Breast epithelium (tissue), 4 donors: ENCODE data around the gene PKDCC. TPM values are rescaled to one million over a fixed set of nuclear protein-coding genes. Genes with fewer than 3 reads are reported as not detected.

Experiments
- DNase-seq, 2 donors: peaks; one replicate each; pipeline ENCODE4 v3.0.0-alpha.2; 2019; ENCODE audit warnings: low spot score in 2 of 2
- H3K27ac ChIP-seq, 2 donors: fragments of 200-600 bp; sonication (generic) in 1 of 2; one replicate each; pipeline ENCODE4 v1.5.1; 2016 to 2019; ENCODE audit warnings: mild to moderate bottlenecking in 1 of 2
- H3K27me3 ChIP-seq, 2 donors: fragments of 200-600 bp; sonication (generic) in 1 of 2; one replicate each; pipeline versions ENCODE4 v1.5.1 to v1.6.0; 2017 to 2019; ENCODE audit warnings: control low read depth in 1 of 2, mild to moderate bottlenecking in 1 of 2
- H3K36me3 ChIP-seq: fragments of 200-600 bp; one replicate; pipeline ENCODE4 v1.5.1; 2019
- H3K4me1 ChIP-seq, 2 donors: fragments of 200-600 bp; sonication (generic); one replicate each; pipeline ENCODE4 v1.5.1; 2016 to 2019; ENCODE audit warnings: control low read depth in 1 of 2
- H3K4me3 ChIP-seq, 3 donors: fragments of 200-600 bp; sonication (generic); 1 replicate in 2 of 3; 2 replicates in 1 of 3; pipeline ENCODE4 v1.5.1; 2016 to 2019; ENCODE audit warnings: mild to moderate bottlenecking in 3 of 3, moderate library complexity in 2 of 3
- H3K9me3 ChIP-seq, 2 donors: fragments of 200-600 bp; sonication (generic) in 1 of 2; one replicate each; pipeline ENCODE4 v1.5.1; 2016 to 2019; ENCODE audit warnings: control low read depth in 1 of 2
- CTCF ChIP-seq, 3 donors: fragments of 450-650 bp; IDR thresholded peaks; one replicate each; pipeline ENCODE4 v1.5.1; 2016 to 2017; ENCODE audit warnings: antibody characterized with exemption in 3 of 3, mild to moderate bottlenecking in 3 of 3, moderate library complexity in 3 of 3
- POLR2A ChIP-seq: fragments of 450-650 bp; IDR thresholded peaks from one replicate; pipeline ENCODE4 v1.6.1; 2016; ENCODE audit warnings: antibody characterized with exemption, mild to moderate bottlenecking, moderate library complexity
- POLR2AphosphoS5 ChIP-seq, 3 donors: sonication (generic); formaldehyde crosslinking; IDR thresholded peaks; one replicate each; pipeline ENCODE4 v1.6.1; 2017; ENCODE audit warnings: antibody characterized with exemption in 3 of 3
- intact Hi-C: fragments of 100-400 bp; cut with DNase I; formaldehyde crosslinking; loops from one replicate; pipeline ENCODE4 v1.15.1; 2023; ENCODE audit warnings: low total_unique reads
- total RNA-seq, 3 donors: library from RNA; depleted of rRNA; stranded (reverse); fragments of >200 nt; gene quantifications; one replicate each; pipeline ENCODE4 v1.1.0, GENCODE V29; 2016

PKDCC gene
- total RNA-seq, 3 donors from 2014 or later, result 19.3 to 131 (median 95.4) TPM

- H3K27ac ChIP-seq, result peak overlapping the region; percentile 48 to 75
- DNase-seq, result peak in 1 of 2 donors; percentile 58
- no peaks in the 10 kb centered on the region for H3K36me3 ChIP-seq
- H3K4me1 ChIP-seq, result peaks cover 0 to 4% of the 10 kb centered on the region in 2 donors
- intact Hi-C loops, result no loop called here
- H3K9me3 ChIP-seq, result no peaks in the 10 kb centered on the region
- no peak overlapping the region for H3K4me3 ChIP-seq
- H3K27me3 ChIP-seq, result no peaks in the 10 kb centered on the region
- TF ChIP-seq POLR2A, result no peak
- TF ChIP-seq POLR2AphosphoS5 (IDR thresholded peaks at IDR 0.05), result no peak
- no peak for TF ChIP-seq CTCF (IDR thresholded peaks at IDR 0.05)
Observed at GRCh38 chr2:42025151-42025582, 22.7 kb upstream of the PKDCC start.

GRCh38 chr2:42026272-42026671 is 21.5 kb upstream of the PKDCC start:
- DNase-seq, result no peak
- Histone ChIP-seq H3K4me1 (peaks cover 0 to 4% of the 10 kb centered on the region in 2 donors), H3K27ac (no peak overlapping the region), H3K4me3 (no peak overlapping the region), H3K9me3 (no peaks in the 10 kb centered on the region), H3K27me3 (no peaks in the 10 kb centered on the region), H3K36me3 (no peaks in the 10 kb centered on the region)
- TF ChIP-seq POLR2A, result no peak
- intact Hi-C loops, result no loop called here

- Histone ChIP-seq H3K4me1 (peaks cover 0 to 4% of the 10 kb centered on the region in 2 donors), H3K27ac (no peak overlapping the region)
Observed at GRCh38 chr2:42028571-42029148, 19.2 kb upstream of the PKDCC start.

GRCh38 chr2:42029171-42029570 is 18.6 kb upstream of the PKDCC start:
- H3K9me3 ChIP-seq, result no peaks in the 10 kb centered on the region
- TF ChIP-seq CTCF (IDR thresholded peaks at IDR 0.05), result no peak
- intact Hi-C loops, result no loop called here
- H3K36me3 ChIP-seq, result no peaks in the 10 kb centered on the region
- no peak overlapping the region for H3K27ac ChIP-seq
- H3K27me3 ChIP-seq, result no peaks in the 10 kb centered on the region
- peaks cover 0 to 4% of the 10 kb centered on the region in 2 donors for H3K4me1 ChIP-seq
- no peak for DNase-seq
- H3K4me3 ChIP-seq, result no peak overlapping the region

More at GRCh38 chr2:42028571-42029148, 19.2 kb upstream of the PKDCC start:
- Histone ChIP-seq H3K27me3 (no peaks in the 10 kb centered on the region), H3K4me3 (no peak overlapping the region), H3K9me3 (no peaks in the 10 kb centered on the region), H3K36me3 (no peaks in the 10 kb centered on the region)
- no peak for DNase-seq
- TF ChIP-seq POLR2AphosphoS5 (IDR thresholded peaks at IDR 0.05) (no peak), CTCF (IDR thresholded peaks at IDR 0.05) (no peak), POLR2A (no peak)
- intact Hi-C loops, result no loop called here

- intact Hi-C loops, result no loop called here
- Histone ChIP-seq H3K4me3 (no peak overlapping the region), H3K27me3 (no peaks in the 10 kb centered on the region), H3K9me3 (no peaks in the 10 kb centered on the region), H3K36me3 (no peaks in the 10 kb centered on the region), H3K4me1 (peaks cover 0 to 4% of the 10 kb centered on the region in 2 donors), H3K27ac (no peak overlapping the region)
- DNase-seq, result no peak
- TF ChIP-seq CTCF (IDR thresholded peaks at IDR 0.05) (no peak), POLR2AphosphoS5 (IDR thresholded peaks at IDR 0.05) (no peak), POLR2A (no peak)
Observed at GRCh38 chr2:42029639-42030199, 18.1 kb upstream of the PKDCC start.
